Suppressor macrophage treated with lipopolysaccharide for 4 hours (primary cell): ENCODE results near the gene SLC25A39.

ENCODE experiments used
- DNase-seq: peaks from one replicate; pipeline ENCODE4 v3.0.0-alpha.2; 2020

SLC25A39 gene

DNA sequence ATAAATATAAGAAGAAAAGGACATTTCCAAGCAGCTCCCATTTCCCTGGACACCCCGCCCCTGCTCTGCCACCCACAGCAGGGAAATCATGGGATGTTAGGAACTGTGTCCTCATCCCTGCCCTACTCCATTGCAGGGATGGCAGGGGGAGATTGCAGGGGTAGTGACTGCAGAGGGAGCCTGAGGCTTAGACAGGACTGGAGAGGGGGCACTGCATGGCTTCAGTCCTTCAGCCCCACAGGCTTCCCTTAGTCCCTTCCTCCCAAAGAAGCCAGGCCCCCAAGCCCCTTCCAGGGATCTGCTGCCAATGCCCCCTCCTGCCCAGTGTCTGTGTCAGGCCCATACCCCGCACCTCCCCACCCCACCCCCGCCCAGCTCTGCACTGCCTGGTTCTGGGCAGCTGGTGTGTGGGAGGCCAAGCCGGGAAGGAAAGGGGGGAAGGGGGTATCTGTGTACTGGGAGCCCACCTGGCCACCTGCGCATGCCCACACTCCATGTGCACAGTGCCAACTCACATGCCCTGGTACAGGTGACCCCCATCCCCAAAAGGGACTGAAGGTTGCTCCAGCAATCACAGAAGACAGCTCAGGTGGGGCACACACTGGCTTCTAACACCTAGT is 13.0 kb downstream of the SLC25A39 start:
- DNase-seq = no peak

DNA sequence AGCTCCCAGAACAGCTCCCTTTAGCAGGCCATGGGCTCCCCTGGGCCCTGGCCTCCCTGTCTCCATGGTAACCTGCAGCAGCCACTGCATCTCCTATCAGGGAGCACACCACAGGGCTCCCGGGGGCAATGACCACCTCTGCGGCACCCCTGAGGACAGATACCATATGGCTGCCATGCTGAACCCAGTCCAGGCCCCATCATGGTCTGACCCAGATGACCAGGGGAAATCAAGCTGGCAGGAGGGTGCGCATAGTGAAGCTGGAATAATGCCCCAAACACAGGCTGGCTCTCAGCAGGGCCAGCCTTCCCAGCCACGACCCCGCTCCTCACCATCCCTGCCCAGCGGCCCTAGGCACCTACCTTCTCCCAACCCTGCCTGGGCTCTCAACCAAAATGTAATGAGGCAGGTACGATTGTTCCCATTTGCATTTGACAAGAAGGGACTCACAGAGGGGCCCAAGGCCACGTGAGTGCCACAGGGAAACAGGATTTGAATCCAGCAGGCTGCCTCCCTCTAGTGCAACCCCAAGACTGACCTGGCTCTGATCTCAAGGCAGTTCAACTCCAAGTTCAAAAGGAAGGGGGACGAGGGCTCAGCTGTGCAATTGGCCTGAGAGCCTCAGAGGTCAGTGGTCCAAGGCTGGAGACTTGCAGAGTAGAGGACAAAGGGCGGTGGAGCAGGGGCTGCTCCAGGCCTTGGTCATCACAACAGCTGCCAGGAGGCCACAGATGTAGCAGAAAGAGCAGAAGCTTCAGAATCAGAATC is 13.8 kb downstream of the SLC25A39 start:
- no peak for DNase-seq

DNA sequence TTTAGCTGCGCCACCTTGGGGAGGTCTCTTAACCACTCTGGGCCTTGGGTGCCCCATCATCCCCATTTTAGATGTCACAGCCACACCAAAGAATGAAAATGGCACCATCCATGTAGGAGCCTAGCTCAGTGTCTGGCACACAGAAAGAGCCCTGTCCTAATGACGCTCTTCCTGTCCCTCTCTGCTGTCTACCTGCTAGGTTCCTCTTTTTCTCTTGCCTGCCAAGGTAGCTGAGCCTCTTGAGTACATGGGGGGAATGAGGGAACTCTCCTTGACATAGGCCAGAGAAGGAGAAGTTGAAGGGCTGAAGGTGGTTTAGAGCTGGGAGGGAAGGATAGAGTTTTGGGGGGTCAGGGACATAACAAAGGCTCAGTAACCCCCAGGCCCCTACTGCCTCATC is 14.4 kb downstream of the SLC25A39 start:
- no peak for DNase-seq

DNA sequence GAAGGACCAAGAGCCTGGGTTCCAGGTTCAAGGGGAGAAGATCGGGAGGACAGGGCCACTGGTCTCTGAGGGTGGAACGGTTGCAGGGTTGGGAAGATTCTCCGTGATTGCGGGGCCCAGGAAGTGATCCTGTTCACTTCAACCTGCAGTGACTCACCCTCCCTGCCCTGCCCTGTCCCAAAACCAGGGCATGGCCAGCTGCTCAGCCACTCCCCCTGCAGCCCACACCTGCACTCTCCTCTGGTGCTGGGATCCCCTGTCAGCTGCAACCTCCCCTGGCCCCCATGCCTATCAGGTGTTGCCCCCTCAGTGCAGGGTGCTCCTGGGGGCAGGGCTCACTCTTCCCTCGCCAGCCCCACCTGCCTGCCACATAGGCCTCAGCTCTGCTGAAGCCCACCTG is 15.2 kb downstream of the SLC25A39 start:
- DNase-seq = no peak

DNA sequence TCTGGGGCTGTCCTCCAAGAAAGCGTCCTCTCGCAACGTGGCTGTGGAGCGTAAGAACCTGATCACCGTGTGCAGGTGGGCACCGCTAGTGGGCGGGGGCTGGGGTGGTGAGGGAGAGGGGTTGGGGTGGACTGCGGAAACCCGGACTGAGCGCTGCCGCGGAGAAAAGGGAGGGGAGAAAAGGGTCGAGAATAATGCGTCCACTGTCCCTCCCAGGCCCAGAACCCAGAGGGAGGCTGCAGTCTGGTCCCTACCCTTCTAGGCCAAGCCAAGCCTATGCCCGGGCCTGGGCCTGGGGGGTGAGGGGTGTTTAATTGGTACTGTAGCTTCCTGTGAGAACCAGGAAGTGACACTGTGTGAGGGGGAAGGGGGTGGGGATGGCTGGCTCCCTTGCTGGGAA is 15.8 kb downstream of the SLC25A39 start:
- DNase-seq = no peak

DNA sequence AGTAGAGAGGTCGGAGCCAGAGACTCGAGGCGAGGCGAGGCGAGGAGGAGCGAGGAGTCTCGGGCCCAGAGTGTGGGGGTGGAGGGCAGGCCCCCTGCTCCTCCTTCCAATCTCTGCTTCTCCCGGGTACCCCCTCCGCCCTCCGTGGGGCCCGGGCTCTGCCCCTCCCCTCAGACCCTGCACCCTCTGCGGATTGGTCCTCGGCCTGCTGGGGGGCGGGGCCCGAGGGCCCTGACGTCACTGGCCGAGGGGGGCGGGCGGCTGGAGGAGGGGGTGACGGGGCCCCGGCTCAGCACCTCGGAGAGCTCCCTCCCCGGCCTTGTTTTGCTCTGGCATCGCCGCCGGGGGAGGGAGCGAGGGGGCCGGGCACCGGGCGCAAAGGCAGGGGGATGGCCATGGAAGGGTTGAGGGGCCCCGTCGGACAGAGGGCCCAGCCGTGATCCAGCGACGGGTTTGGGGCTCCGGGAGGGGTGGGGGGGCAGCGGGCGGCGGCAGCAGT is 16.3 kb downstream of the SLC25A39 start, which contains the start of gene RUNDC3A:
Gene RUNDC3A, plus strand, starts transcription at position 282 of the 499 bp plus-strand sequence. CDS start 232 bp downstream, outside the sequence.
- peak; percentile 77 for DNase-seq

DNA sequence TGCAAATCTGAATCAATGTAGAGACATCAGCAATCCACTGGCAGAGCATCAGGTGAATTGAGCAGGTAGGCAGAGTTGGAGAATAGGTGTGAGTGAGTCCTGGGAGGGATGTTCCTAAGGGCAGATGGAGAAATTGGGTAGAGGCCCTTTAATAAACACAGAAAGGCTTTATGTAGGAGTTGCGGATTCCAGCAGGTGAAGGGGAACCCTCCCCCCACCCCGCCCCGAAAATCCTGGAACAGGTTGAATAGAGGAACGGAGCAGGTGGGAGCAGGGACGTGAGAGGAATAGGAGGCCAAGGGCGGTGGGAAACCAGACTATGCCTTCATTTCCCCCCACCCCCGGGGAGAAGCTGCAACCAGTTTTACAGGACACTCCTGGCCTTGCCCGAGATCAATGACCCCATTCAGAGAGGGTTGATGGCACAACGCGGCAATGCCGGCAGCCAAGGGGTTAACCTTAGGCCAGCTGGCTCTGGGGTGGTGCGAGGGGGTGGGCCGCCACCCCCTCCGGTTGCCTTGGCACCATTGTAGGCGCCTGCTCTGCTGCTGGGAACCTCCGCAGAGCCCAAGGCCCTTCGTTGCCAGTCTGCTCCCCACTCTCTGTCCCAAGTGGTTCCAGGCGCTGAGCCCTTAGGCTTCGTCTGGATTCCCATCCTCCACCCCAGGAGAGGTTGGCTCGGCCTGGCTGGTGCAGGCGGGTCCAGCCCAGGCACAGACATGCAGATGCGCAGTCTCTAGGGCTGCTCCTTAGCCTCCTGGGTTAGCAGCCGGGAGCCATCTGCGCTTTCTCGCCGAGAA is 17.0 kb downstream of the SLC25A39 start:
- no peak for DNase-seq

DNA sequence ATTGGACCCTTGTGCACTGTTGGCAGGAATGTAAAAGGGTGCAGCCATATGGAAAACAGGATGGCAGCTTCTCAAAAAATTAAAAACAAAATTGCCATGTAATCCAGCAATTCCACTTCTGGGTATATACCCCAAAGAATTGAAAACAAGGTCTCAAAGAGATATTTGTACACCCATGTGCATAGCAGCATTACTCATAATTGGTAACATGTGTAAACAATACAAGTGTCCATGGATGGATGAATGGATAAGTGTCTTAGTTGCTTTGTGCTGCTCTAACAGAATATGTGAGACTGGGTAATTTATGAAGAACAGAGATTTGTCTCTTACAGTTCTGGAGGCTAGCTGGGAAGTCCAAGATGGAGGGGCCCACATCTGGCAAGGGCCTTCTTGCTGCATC is 20.0 kb downstream of the SLC25A39 start:
- no peak for DNase-seq

DNA sequence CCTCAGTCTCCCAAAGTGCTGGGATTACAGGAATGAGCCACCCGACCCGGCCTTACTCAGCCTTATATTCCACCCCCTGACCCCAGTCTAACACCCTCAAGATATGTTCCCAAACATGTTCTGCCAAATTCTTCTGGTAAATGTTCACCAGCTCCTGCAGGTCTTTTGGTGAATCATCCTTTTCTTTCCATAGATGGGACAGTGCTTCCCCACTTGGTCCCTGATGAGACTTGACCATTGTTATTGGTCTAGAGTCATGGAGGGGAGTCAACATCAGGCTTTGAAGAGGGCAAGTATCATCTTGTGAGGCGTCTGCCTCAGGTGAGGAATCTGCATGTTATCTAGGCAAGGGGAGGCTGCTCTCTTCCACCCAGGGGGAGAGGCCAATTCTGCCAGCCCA is 26.6 kb downstream of the SLC25A39 start:
- no peak for DNase-seq

DNA sequence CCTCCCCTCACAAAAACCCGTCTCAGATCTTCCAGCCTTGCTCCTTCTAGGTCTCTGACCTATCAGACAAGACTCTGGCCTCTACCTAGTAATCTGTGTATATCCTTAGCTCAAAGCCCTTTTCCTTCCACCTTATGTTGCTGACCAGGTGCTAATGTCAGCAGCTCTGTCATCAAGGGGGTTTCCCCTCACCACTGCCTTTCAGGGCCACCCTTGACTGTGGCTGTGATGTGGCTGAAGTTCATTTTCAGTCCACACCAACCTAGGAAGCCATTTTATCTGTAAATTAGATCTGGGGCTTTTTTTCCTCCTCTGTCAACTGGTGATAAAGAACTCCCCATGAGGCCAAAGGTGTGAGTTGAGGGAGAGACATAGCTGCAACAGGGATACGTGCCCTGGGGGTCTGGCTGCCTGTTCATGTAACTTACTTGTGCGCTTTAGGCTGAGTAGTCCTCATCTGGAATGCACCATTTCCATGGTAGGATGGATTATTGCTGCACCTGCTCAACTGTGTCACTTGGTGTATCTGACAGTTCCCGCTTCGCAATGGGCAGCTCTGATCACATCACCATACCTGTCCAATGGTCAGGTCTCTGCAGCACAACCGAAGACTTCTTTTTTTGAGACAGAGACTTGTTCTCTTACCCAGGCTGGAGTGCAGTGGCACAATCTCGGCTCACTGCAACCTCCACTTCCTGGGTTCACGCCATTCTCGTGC is 31.0 kb downstream of the SLC25A39 start:
- no peak for DNase-seq

DNA sequence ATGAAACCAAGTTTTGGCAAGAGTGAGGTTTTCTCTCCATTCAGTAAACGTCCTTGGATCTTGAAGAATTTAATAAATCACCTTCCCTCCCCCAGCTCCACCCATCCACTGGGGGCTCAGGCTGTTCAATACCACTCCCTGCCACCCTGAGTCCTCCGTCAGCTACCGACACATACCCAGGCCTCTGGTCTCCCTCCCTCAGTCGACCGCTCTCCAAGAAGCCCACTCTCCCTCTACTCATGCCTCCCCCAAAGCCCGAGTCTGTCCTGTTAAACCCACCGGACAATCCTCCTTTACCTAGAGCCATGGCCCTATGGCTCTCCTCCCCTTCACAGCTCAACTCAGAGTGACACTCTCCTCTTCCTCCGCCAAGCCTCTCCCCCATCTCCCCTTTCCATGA is 37.0 kb downstream of the SLC25A39 start:
- no peak for DNase-seq

DNA sequence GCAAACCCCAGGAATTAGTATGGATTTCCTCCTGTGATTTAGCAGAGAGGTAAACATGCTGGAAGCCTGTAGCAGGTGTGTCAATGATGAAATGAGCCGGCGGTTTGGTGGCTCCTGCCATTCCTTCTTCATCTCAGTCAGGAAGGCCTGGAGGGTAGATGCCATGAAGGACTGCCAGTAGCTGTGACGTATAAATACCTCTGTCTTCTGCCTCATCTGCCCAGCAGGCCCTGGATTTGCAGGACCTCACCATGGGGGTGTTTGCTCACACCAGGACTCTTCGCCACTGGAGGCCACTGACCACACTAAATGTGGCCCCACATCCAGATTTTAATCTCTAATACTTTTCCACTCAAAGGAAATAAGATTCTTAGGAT is 40.6 kb downstream of the SLC25A39 start:
- DNase-seq = no peak

DNA sequence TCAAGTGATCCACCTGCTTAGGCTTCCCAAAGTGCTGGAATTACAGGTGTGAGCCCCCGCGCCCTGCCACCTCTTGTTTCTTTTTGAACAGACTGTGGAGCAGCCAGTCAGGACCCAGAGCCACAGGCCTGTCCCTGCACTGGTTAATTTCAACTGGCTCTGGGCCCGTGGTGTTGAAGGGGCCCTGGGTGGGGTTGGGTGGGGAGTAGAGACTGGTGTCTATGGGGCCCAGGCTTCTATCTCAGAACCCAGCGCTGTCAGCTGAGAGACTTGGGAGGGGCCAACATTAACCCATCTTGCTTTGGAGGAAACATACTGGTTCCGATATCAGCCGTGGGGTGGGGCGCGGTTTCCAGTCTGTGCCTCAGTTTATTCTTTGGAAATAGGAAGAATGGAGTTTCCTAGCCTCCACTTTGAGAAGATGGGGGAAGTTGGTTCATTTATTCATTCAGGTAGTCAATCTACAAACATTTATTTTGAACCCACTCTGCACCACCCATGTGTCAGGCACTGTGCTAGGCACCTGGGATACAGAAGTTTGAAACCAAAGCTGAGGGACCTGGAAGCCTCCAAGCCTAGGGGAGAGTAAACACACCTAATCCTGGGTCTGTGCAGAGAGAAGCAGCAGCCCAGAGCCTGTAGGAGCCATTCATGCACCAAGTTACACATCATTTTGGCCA is 41.1 kb downstream of the SLC25A39 start:
- DNase-seq = no peak

DNA sequence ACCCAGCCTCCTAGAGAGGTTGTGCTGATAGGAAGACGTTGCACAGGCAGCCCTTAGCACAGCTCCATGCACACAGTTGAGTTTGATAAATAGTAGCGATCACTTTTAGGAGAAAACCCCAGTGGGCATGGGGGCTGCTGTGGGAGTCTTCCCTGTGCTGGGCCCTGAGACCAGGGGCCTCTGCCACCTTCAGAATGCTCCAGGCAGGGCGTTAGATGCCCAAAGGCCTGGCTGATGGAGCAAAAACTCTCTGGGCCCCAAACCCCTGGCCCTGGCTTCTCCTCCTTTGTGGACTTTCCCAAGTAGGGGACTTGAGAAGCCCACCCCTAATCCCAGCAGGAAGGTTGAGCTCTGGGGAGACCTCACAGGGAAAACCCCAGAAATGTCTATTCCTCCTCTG is 42.4 kb downstream of the SLC25A39 start:
- no peak for DNase-seq

DNA sequence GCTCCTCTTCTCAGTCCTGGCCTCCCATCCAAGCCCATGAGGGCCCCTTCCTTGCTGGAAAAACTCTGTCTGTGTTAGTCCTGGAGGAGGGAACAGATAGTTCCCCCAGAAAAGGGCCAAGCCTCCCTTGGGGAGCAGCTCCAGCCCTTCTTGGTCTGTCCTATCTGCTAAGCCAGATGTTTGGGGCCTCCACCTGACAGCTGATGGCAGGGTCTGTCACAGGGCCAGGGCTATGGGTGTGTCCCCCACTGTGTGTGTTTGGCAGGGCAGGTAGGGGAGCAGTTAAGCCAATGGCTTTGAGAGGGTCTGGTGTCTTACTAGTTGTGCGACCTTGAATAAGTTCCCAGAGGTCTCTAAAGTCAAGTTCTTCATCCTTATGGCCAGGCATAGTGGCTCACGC is 43.1 kb downstream of the SLC25A39 start:
- no peak for DNase-seq

DNA sequence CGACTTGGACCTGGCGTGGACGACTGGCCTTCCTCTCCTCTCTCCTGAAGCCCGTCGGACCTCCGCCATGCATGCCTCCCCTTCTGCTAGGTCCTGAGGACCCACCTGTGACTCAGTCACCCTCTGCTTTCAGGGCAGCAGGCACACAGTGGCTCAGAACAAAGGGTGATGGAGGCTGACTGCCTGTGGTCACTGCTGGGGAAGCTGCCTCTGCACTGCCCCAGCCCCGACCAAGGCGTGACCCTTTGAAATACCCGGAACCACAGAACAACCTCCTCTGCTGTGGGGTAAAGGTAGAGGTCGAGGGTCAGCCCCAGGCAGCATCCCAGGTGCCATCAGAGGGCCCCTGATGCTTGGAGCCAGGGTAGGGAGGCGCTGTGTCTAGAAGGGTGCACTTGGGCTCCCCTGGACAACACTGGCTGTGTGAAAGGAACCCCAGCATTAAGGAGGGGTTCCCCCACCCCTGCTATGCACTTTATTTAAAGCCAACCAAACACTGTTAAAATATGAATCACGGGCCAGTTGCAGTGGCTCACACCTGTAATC is 44.2 kb downstream of the SLC25A39 start:
- DNase-seq = no peak

DNA sequence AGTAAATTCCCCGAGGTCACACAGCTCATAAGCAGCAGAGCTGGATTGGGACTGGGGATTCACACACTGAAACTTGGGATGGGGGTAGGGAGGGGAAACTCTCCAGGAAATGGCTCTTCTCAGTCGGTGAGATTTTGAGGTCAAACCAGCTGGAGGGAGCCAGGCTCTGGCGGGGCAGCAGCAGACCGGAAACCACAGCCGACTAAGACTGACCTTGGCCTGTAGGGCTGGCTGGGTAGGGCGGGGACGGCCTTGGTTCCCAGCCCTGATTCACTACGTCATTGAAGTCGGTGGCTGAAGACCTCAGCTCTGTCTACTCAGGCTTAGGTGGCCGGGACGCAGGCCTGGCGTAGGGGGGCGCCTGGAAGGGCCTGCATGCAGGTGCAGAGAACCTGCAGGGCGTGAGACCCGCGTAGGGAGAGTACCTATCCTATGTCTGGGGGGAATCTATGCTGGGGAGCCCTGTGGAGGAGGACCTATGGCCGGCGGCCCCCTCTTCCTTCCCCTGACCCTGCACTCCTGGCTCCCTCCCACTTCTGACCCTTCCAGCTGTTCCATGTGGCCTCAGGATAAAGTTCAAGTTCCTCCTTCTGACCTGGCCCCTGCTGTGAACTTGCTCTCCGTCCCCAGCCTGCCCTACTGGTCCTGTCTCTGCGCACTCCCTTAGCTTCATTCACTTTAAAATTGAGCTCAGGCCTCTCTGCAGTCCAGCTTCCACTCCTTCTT is 44.8 kb downstream of the SLC25A39 start:
- DNase-seq = peak; percentile 94

DNA sequence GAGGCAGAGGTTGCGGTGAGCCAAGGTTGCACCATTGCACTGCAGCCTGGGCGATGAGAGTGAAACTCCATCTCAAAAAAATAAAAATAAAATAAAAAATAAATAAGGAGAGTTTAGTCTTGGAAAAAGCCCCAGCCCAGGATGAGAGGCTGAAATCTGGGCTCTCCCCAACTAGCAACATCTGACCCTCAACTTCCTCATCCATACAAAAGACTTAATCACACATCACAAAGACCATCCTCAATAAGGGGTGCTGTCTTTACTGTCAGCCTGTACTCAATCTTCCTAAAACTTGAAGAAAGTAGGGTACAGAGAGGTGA is 45.3 kb downstream of the SLC25A39 start:
- DNase-seq = no peak

DNA sequence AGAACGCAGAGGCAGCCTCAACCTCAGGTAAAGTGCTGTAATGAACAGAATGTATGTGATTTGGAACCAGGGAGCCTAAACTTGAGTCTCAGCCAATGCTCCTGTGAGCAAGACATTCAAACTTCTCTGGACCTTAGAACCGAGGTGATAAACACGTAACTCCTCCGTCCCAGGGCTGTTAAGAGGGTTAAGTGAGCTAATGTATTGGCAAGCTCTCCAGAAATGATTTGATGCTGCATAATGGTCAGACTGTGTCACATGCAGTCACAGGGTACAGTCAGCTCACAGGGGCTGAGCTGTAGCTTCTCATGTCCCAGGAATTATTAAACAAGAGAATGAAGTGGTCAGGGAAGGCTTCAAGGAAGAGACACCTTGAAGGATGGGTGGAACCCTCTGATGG is 46.6 kb downstream of the SLC25A39 start:
- DNase-seq = no peak

DNA sequence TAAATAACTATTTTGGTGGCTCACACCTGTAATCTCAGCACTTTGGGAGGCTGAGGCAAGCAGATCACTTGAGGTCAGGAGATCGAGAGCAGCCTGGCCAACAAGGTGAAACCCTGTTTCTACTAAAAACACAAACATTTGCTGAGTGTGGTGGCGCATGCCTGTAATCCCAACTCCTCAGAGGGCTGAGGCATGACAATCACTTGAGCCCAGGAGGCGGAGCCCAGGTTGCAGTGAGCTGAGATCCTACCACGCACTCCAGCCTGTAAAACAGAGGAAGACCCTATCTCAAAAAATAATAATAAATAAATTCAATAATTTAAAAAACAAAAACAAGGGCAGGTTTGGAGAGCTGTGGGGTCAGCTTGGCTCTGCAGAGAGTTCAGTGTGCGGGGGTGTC is 51.0 kb downstream of the SLC25A39 start:
- no peak for DNase-seq

DNA sequence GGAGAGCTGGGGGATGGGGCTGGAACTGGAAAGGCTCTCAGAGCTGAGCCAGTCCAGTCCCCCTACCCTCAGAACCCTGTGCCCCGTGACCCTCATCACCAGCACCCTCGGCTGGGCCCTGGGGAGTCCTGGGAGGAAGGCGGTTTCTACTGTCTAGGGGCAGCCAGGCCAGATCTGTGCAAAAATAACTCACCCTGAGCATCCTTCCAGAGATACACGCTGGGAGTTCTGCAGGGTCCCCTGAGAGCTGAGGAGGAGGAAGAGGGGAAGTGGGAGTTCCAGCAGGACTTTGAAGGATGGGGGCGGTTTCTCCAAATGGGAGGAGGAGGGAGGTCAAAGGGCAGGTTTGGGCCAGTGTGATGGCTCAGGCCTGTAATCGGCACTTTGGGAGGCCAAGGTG is 51.7 kb downstream of the SLC25A39 start:
- DNase-seq = no peak
